ENCODE measurements around the gene KCNJ6.

The KCNJ6 gene

GRCh38 chr21:37811711-37812110 is 104.5 kb downstream of the KCNJ6 start:
- DNase-seq: no peak

GRCh38 chr21:37808261-37808660 is 108.0 kb downstream of the KCNJ6 start:
- DNase-seq: no peak

GRCh38 chr21:37805266-37805665 is 111.0 kb downstream of the KCNJ6 start:
- DNase-seq: no peak

GRCh38 chr21:37804001-37804400 is 112.3 kb downstream of the KCNJ6 start:
- no peak for DNase-seq

- DNase-seq: no peak
Measured at GRCh38 chr21:37803101-37803651, 113.1 kb downstream of the KCNJ6 start.

GRCh38 chr21:37800456-37801061 is 115.7 kb downstream of the KCNJ6 start:
- DNase-seq: no peak

GRCh38 chr21:37800057-37800455 is 116.2 kb downstream of the KCNJ6 start:
- no peak for DNase-seq

GRCh38 chr21:37799211-37800056 is 116.8 kb downstream of the KCNJ6 start:
- DNase-seq: no peak

GRCh38 chr21:37797403-37797802 is 118.9 kb downstream of the KCNJ6 start:
- DNase-seq: no peak

GRCh38 chr21:37796011-37796410 is 120.2 kb downstream of the KCNJ6 start:
- DNase-seq: no peak

GRCh38 chr21:37793660-37794059 is 122.6 kb downstream of the KCNJ6 start:
- no peak for DNase-seq

GRCh38 chr21:37792046-37792445 is 124.2 kb downstream of the KCNJ6 start:
- DNase-seq: no peak

GRCh38 chr21:37790905-37791304 is 125.4 kb downstream of the KCNJ6 start:
- no peak for DNase-seq

GRCh38 chr21:37788503-37788902 is 127.8 kb downstream of the KCNJ6 start:
- DNase-seq: no peak

GRCh38 chr21:37787456-37787855 is 128.8 kb downstream of the KCNJ6 start:
- no peak for DNase-seq

GRCh38 chr21:37784591-37785318 is 131.5 kb downstream of the KCNJ6 start:
- DNase-seq: no peak

- no peak for DNase-seq
Measured at GRCh38 chr21:37783016-37783415, 133.2 kb downstream of the KCNJ6 start.

GRCh38 chr21:37780991-37781983 is 135.0 kb downstream of the KCNJ6 start:
- no peak for DNase-seq

GRCh38 chr21:37771181-37771580 is 145.1 kb downstream of the KCNJ6 start:
- DNase-seq: no peak

- DNase-seq: no peak
Measured at GRCh38 chr21:37770461-37770860, 145.8 kb downstream of the KCNJ6 start.

GRCh38 chr21:37769656-37770055 is 146.6 kb downstream of the KCNJ6 start:
- no peak for DNase-seq

GRCh38 chr21:37767984-37768383 is 148.3 kb downstream of the KCNJ6 start:
- DNase-seq: no peak

Measured in activated naive CD4-positive, alpha-beta T cell (primary cell).